ENCODE results near the gene SLC17A5.
"Not testable (repeated sequence)": the region's sequence is repeated elsewhere in the genome, so short reads cannot be mapped to it uniquely, and the experiment has no call there.

SLC17A5 gene

GRCh38 chr6:73613806-73614536 is 39.8 kb downstream of the SLC17A5 start:
- DNase-seq (ENCODE audit: low read depth), result no peak

- DNase-seq (ENCODE audit: low read depth), result no peak
Observed at GRCh38 chr6:73612611-73613010, 41.2 kb downstream of the SLC17A5 start.

- no peak for DNase-seq (ENCODE audit: low read depth)
Observed at GRCh38 chr6:73610444-73611275, 43.1 kb downstream of the SLC17A5 start.

- no peak for DNase-seq (ENCODE audit: low read depth)
Observed at GRCh38 chr6:73608761-73609160, 45.0 kb downstream of the SLC17A5 start.

- DNase-seq (ENCODE audit: low read depth), result no peak
Observed at GRCh38 chr6:73606428-73606827, 47.4 kb downstream of the SLC17A5 start.

GRCh38 chr6:73604461-73604860 is 49.3 kb downstream of the SLC17A5 start:
- no peak for DNase-seq (ENCODE audit: low read depth)

GRCh38 chr6:73604020-73604419 is 49.8 kb downstream of the SLC17A5 start:
- no peak for DNase-seq (ENCODE audit: low read depth)

GRCh38 chr6:73586416-73586974 is 67.3 kb downstream of the SLC17A5 start:
- no peak for DNase-seq (ENCODE audit: low read depth)

- DNase-seq (ENCODE audit: low read depth), result no peak
Observed at GRCh38 chr6:73585566-73586415, 68.0 kb downstream of the SLC17A5 start.

GRCh38 chr6:73581293-73581692 is 72.5 kb downstream of the SLC17A5 start:
- no peak for DNase-seq (ENCODE audit: low read depth)

GRCh38 chr6:73580247-73581149 is 73.3 kb downstream of the SLC17A5 start:
- peak; percentile 69 for DNase-seq (ENCODE audit: low read depth)

- DNase-seq (ENCODE audit: low read depth), result no peak
Observed at GRCh38 chr6:73579851-73580246, 73.9 kb downstream of the SLC17A5 start.

GRCh38 chr6:73579389-73579788 is 74.4 kb downstream of the SLC17A5 start:
- no peak for DNase-seq (ENCODE audit: low read depth)

GRCh38 chr6:73577676-73578075 is 76.1 kb downstream of the SLC17A5 start:
- DNase-seq (ENCODE audit: low read depth), result no peak

- not testable (repeated sequence) for DNase-seq (ENCODE audit: low read depth)
Observed at GRCh38 chr6:73572531-73572930, 81.3 kb downstream of the SLC17A5 start.

- not testable (repeated sequence) for DNase-seq (ENCODE audit: low read depth)
Observed at GRCh38 chr6:73571218-73572181, 82.3 kb downstream of the SLC17A5 start.

- no peak for DNase-seq (ENCODE audit: low read depth)
Observed at GRCh38 chr6:73569121-73569520, 84.7 kb downstream of the SLC17A5 start.

- no peak for DNase-seq (ENCODE audit: low read depth)
Observed at GRCh38 chr6:73566954-73567591, 86.7 kb downstream of the SLC17A5 start.

- DNase-seq (ENCODE audit: low read depth), result not testable (repeated sequence)
Observed at GRCh38 chr6:73566486-73566871, 87.3 kb downstream of the SLC17A5 start.
